ENCODE data around the gene ASB4.

ASB4 gene, protein sequence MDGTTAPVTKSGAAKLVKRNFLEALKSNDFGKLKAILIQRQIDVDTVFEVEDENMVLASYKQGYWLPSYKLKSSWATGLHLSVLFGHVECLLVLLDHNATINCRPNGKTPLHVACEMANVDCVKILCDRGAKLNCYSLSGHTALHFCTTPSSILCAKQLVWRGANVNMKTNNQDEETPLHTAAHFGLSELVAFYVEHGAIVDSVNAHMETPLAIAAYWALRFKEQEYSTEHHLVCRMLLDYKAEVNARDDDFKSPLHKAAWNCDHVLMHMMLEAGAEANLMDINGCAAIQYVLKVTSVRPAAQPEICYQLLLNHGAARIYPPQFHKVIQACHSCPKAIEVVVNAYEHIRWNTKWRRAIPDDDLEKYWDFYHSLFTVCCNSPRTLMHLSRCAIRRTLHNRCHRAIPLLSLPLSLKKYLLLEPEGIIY

DNA sequence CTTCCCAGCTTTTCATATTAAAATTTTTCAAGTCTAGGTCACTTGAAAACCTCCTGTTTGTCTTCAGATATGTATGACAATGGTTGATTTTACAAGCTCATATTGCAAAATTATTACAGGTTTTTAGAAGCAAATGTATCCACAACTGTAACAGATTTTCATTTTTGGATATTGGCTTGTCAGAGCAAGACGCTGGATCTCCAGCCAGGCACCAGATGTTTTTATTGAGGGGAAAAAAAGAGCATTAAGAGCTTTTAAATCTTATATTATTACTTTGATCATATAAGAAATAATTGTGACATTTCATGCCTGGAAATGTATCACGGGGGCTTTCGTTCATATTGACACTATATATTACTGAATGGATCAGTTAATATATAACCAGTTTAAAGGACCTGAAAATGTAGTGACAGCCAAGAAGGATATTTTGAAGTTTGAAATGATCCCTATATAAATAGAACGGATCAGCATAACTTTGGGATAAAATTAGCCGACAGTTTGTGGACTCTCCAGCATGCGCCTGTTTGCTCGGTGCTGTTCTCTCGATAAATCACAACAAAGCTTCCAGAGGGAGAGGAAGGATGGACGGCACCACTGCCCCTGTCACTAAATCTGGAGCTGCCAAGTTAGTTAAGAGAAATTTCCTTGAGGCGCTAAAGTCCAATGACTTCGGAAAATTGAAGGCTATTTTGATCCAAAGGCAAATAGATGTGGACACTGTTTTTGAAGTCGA, at the start of gene ASB4:
ASB4 (plus strand) TSS at position 553 of the 733 bp plus-strand sequence; CDS start at position 582, 29 bp downstream.
- Histone ChIP-seq H3K9ac (ENCODE audit: insufficient read length) (no peak within 1 kb of the TSS), H3K27ac (no peak within 1 kb of the TSS), H3K36me3 (ENCODE audit: insufficient read depth, low read length) (no peaks in the 10 kb centered on the region), H3K9me3 (ENCODE audit: low read depth, low read length) (no peaks in the 10 kb centered on the region), H3K4me3 (no peak within 1 kb of the TSS)
- no peak for DNase-seq (ENCODE audit: low read depth, low spot score)
- TF ChIP-seq EZH2 (IDR thresholded peaks at IDR 0.05), result no peak
- no peak for TF ChIP-seq POLR2AphosphoS5 (IDR thresholded peaks at IDR 0.05; ENCODE audit: borderline replicate concordance, low read depth, low read length)
- TF ChIP-seq FOXP2 (optimal IDR thresholded peaks at IDR 0.05; ENCODE audit: control extremely low read depth, extremely low read length, insufficient read depth), result no peak

DNA sequence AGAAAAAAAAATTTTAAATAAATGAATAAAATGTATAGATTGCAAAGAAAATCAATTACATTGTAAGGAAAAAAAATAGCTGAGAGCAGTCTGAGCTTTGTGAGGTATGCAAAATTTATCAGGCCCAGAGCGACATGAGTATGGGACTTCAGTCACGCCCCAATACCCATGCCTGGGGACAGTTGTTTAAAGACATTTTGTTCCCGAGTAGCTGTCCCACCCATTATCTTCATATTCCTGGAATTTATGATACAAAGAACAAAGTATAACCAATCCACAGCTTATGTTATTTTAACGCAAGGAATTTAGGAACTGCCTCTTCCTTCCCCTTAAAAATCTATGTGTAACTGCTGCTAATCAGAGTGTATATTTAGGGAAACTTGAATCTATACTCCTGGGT, 49.3 kb upstream of the ASB4 start:
- no peak for TF ChIP-seq FOXP2 (optimal IDR thresholded peaks at IDR 0.05; ENCODE audit: control extremely low read depth, extremely low read length, insufficient read depth)
- Histone ChIP-seq H3K27ac (no peak overlapping the region), H3K9ac (ENCODE audit: insufficient read length) (no peak overlapping the region), H3K36me3 (ENCODE audit: insufficient read depth, low read length) (peaks cover 9% of the 10 kb centered on the region; the same call in 1 of the 2 replicates), H3K9me3 (ENCODE audit: low read depth, low read length) (no peaks in the 10 kb centered on the region), H3K4me3 (no peak overlapping the region)
- DNase-seq (ENCODE audit: low read depth, low spot score), result no peak

DNA sequence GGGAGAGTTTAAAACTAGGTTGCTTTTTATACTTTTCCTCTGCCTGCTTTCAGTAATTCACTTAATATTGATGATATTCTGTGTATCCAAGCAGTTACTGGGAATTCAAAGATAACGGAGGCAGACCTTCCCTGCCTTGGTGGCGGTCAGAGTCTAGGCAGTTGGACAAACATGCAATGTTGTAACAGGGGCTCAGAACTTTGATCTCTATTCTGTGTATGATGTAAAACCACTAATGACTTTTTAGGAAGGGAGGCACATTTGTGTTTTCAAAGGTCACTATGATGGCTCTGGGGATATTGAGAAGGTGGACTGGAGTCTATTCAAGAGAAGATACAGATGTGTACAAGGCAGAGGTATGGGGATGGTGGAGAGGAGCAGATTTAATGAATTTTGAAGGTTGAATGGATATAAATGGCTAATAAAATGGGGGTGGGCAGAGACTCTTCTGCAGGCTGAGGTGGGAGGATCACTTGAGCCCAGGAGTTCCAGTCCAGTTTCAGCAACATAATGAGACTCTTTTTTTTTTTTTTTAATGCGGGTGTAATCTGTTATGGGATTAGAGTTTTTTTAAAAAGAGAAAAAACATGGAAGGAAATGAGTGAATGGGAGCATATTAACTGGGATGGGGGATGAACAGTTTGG, 45.2 kb upstream of the ASB4 start:
- TF ChIP-seq EZH2 (IDR thresholded peaks at IDR 0.05), result no peak
- no peak for TF ChIP-seq FOXP2 (optimal IDR thresholded peaks at IDR 0.05; ENCODE audit: control extremely low read depth, extremely low read length, insufficient read depth)
- no peak for TF ChIP-seq POLR2AphosphoS5 (IDR thresholded peaks at IDR 0.05; ENCODE audit: borderline replicate concordance, low read depth, low read length)
- no peak for DNase-seq (ENCODE audit: low read depth, low spot score)
- no peak overlapping the region for H3K4me3 ChIP-seq
- no peak overlapping the region for H3K27ac ChIP-seq
- H3K9ac ChIP-seq (ENCODE audit: insufficient read length), result no peak overlapping the region
- H3K36me3 ChIP-seq (ENCODE audit: insufficient read depth, low read length), result no peaks in the 10 kb centered on the region
- no peaks in the 10 kb centered on the region for H3K9me3 ChIP-seq (ENCODE audit: low read depth, low read length)

DNA sequence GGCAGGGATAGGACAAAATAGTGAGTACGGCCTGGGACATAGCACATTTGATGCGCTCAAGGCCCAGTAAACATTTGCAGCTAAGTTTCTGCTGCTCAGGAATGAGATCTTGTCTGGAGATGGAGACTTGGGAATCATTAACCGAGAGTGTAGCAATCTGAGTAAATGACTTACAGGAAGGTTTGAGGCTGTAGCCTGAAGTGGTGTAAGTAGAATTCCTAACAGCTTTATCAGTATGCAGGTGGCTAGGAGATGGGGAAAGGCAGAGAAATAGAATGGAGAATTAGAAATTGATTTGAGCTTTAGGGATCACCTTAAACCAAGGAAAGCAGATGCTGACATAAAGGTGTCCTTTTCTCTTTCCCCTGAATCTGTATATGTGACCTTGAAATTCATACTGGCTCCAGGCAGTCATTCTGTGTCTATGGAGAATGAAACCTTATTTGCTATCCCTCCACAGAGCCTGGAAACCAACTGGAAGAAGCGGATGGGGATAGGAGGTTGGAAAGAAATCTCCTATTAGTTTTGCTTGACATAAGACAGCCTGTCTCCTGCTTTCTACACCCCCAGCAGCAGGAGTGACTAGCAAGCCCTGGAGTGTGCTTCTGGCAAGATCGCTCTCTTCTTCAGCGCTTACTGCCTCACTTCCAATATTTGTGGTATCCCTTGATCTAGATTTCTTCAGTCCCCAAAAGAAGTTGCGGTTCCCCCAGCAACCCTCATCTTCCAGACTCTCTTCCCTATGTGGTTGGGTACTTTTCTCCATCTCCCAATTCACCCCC, 44.5 kb upstream of the ASB4 start:
- no peak for DNase-seq (ENCODE audit: low read depth, low spot score)
- no peak overlapping the region for H3K27ac ChIP-seq
- TF ChIP-seq EZH2 (IDR thresholded peaks at IDR 0.05) (no peak), FOXP2 (optimal IDR thresholded peaks at IDR 0.05; ENCODE audit: control extremely low read depth, extremely low read length, insufficient read depth) (no peak), POLR2AphosphoS5 (IDR thresholded peaks at IDR 0.05; ENCODE audit: borderline replicate concordance, low read depth, low read length) (no peak)
- no peak overlapping the region for H3K9ac ChIP-seq (ENCODE audit: insufficient read length)
- no peak overlapping the region for H3K4me3 ChIP-seq
- H3K36me3 ChIP-seq (ENCODE audit: insufficient read depth, low read length), result no peaks in the 10 kb centered on the region
- no peaks in the 10 kb centered on the region for H3K9me3 ChIP-seq (ENCODE audit: low read depth, low read length)

DNA sequence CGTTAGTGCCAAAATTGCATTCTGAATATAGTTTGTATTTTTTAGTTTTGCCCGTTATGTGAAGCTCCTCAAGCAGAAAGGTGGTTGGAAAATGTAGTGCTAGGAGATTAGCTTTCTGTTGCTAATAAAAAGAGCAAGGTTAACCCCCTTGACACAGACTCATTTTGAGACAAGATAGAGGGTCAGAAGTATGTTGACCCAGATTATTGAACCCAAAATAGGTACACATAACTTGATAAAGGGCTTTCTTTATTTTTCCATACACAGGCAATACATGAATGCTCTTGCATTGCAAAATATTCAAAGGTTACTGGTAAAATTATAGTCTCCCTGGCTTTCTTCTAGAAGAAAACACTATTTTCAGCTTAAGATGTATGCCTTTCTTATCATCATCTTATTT, 40.9 kb upstream of the ASB4 start:
- Histone ChIP-seq H3K36me3 (ENCODE audit: insufficient read depth, low read length) (no peaks in the 10 kb centered on the region), H3K9me3 (ENCODE audit: low read depth, low read length) (no peaks in the 10 kb centered on the region), H3K27ac (no peak overlapping the region), H3K9ac (ENCODE audit: insufficient read length) (no peak overlapping the region), H3K4me3 (no peak overlapping the region)
- DNase-seq (ENCODE audit: low read depth, low spot score), result no peak
- TF ChIP-seq POLR2AphosphoS5 (IDR thresholded peaks at IDR 0.05; ENCODE audit: borderline replicate concordance, low read depth, low read length) (no peak), FOXP2 (optimal IDR thresholded peaks at IDR 0.05; ENCODE audit: control extremely low read depth, extremely low read length, insufficient read depth) (no peak), EZH2 (IDR thresholded peaks at IDR 0.05) (no peak)

DNA sequence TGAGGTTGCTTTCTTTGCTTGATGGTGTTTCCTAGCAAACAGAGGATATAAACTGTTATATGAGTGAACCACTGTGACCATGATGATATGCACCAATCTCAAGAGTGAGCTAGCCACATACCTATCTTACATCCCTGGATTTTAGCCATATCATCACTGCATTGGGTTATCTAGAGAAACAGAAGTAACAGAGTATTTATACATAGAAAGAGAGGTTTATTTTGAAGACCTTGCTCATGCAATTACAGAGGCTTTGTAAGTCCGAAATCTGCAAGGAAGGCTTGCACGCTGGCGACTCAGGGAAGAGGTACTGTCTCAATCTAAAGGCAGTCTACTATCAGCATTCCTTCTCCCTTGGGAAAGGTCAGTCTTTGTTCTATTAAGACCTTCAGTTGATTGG, 39.1 kb upstream of the ASB4 start:
- Histone ChIP-seq H3K9me3 (ENCODE audit: low read depth, low read length) (no peaks in the 10 kb centered on the region), H3K36me3 (ENCODE audit: insufficient read depth, low read length) (no peaks in the 10 kb centered on the region), H3K4me3 (no peak overlapping the region), H3K9ac (ENCODE audit: insufficient read length) (no peak overlapping the region), H3K27ac (no peak overlapping the region)
- TF ChIP-seq POLR2AphosphoS5 (IDR thresholded peaks at IDR 0.05; ENCODE audit: borderline replicate concordance, low read depth, low read length) (no peak), EZH2 (IDR thresholded peaks at IDR 0.05) (no peak), FOXP2 (optimal IDR thresholded peaks at IDR 0.05; ENCODE audit: control extremely low read depth, extremely low read length, insufficient read depth) (no peak)
- DNase-seq (ENCODE audit: low read depth, low spot score), result no peak

DNA sequence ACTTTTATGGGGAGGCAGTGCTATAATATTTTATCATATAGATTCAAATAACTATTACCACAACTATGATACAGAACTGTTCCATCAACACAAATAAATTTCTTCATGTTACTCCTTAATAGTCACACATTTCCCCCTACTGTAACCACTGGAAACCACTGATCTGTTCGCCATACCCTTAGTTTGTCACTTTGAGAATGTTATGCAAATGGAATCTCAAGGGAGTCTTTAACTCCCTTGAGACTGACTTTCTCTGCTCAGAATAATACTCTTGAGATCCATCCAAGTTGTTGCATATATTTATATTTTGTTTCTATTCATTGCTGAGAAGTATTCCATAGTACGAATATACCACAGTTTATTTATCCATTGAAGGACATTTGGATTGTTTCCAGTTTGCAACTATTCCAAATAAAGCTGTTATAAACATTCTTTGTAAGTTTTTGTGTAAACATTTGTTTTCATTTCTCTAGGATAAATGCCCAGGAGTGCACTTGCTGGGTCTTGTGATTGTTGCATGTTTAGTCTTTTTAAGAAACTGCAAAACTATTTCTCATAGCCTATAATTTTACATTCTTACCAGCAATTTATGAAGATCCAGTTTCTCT, 31.2 kb upstream of the ASB4 start:
- TF ChIP-seq POLR2AphosphoS5 (IDR thresholded peaks at IDR 0.05; ENCODE audit: borderline replicate concordance, low read depth, low read length) (no peak), FOXP2 (optimal IDR thresholded peaks at IDR 0.05; ENCODE audit: control extremely low read depth, extremely low read length, insufficient read depth) (no peak), EZH2 (IDR thresholded peaks at IDR 0.05) (no peak)
- H3K36me3 ChIP-seq (ENCODE audit: insufficient read depth, low read length), result no peaks in the 10 kb centered on the region
- H3K4me3 ChIP-seq, result no peak overlapping the region

More for the DNA sequence above, 31.2 kb upstream of the ASB4 start:
- H3K9me3 ChIP-seq (ENCODE audit: low read depth, low read length), result no peaks in the 10 kb centered on the region
- H3K9ac ChIP-seq (ENCODE audit: insufficient read length), result no peak overlapping the region
- no peak overlapping the region for H3K27ac ChIP-seq
- DNase-seq (ENCODE audit: low read depth, low spot score), result no peak

Data from SK-N-MC (cell line).